Esophagus squamous epithelium (tissue), 4 donors: ENCODE data around the gene TNFRSF25.

Experiments
- CTCF ChIP-seq, 6 experiments: fragments of 450-650 bp in 4 of 6; fragments of 200-600 bp in 2 of 6; sonication (generic) in 2 of 6; IDR thresholded peaks; one replicate each; pipeline ENCODE4 v1.5.1; 2016 to 2019; ENCODE audit warnings: antibody characterized with exemption in 6 of 6, mild to moderate bottlenecking in 4 of 6, moderate library complexity in 4 of 6
- POLR2A ChIP-seq, 4 donors: fragments of 450-650 bp; IDR thresholded peaks; one replicate each; pipeline ENCODE4 v1.6.1; 2017; ENCODE audit warnings: antibody characterized with exemption in 4 of 4, mild to moderate bottlenecking in 4 of 4, moderate library complexity in 3 of 4

GRCh38 chr1:6504887-6505286, 38.9 kb upstream of the TNFRSF25 start:
- TF ChIP-seq CTCF (IDR thresholded peaks at IDR 0.05): no peak
- no peak for TF ChIP-seq POLR2A (IDR thresholded peaks at IDR 0.05)
